ENCODE data around the gene PRKD1.
A peak's percentile ranks its signal among the peaks of the same experiment; 100 is the strongest.

Gene PRKD1

GRCh38 chr14:29925736-29926135 is 1.9 kb downstream of the PRKD1 start:
- in situ Hi-C loops (cut with HindIII; ENCODE audit: low sequenced_read_pairs) = no loop called here
- no peak for TF ChIP-seq CTCF (IDR thresholded peaks at IDR 0.05; ENCODE audit: low read depth, low read length, missing control alignments)
- no peak for DNase-seq (ENCODE audit: low read depth)
- peak overlapping the region; percentile 89 for H3K4me3 ChIP-seq (ENCODE audit: low read depth, low read length)

- in situ Hi-C loops (cut with HindIII; ENCODE audit: low sequenced_read_pairs) = no loop called here
- peak overlapping the region; percentile 89 for H3K4me3 ChIP-seq (ENCODE audit: low read depth, low read length)
- TF ChIP-seq CTCF (IDR thresholded peaks at IDR 0.05; ENCODE audit: low read depth, low read length, missing control alignments) = no peak
- no peak for DNase-seq (ENCODE audit: low read depth)
Observed at GRCh38 chr14:29925101-29925722, 2.4 kb downstream of the PRKD1 start.

- no peak for DNase-seq (ENCODE audit: low read depth)
- in situ Hi-C loops (cut with HindIII; ENCODE audit: low sequenced_read_pairs) = no loop called here
- no peak for TF ChIP-seq CTCF (IDR thresholded peaks at IDR 0.05; ENCODE audit: low read depth, low read length, missing control alignments)
Observed at GRCh38 chr14:29919845-29920244, 7.8 kb downstream of the PRKD1 start.

GRCh38 chr14:29918981-29919380 is 8.7 kb downstream of the PRKD1 start:
- no peak overlapping the region for H3K4me3 ChIP-seq (ENCODE audit: low read depth, low read length)
- DNase-seq (ENCODE audit: low read depth) = no peak
- no peak for TF ChIP-seq CTCF (IDR thresholded peaks at IDR 0.05; ENCODE audit: low read depth, low read length, missing control alignments)
- in situ Hi-C loops (cut with HindIII; ENCODE audit: low sequenced_read_pairs) = no loop called here

More at GRCh38 chr14:29919845-29920244, 7.8 kb downstream of the PRKD1 start:
- no peak overlapping the region for H3K4me3 ChIP-seq (ENCODE audit: low read depth, low read length)

- DNase-seq (ENCODE audit: low read depth) = no peak
- no peak overlapping the region for H3K4me3 ChIP-seq (ENCODE audit: low read depth, low read length)
- no peak for TF ChIP-seq CTCF (IDR thresholded peaks at IDR 0.05; ENCODE audit: low read depth, low read length, missing control alignments)
- in situ Hi-C loops (cut with HindIII; ENCODE audit: low sequenced_read_pairs) = no loop called here
Observed at GRCh38 chr14:29913566-29913965, 14.1 kb downstream of the PRKD1 start.

GRCh38 chr14:29911810-29912209 is 15.8 kb downstream of the PRKD1 start:
- H3K4me3 ChIP-seq (ENCODE audit: low read depth, low read length) = no peak overlapping the region
- in situ Hi-C loops (cut with HindIII; ENCODE audit: low sequenced_read_pairs) = no loop called here
- no peak for DNase-seq (ENCODE audit: low read depth)
- TF ChIP-seq CTCF (IDR thresholded peaks at IDR 0.05; ENCODE audit: low read depth, low read length, missing control alignments) = no peak
